IMR-90 (cell line): ENCODE data around the gene ST3GAL4. TPM values are rescaled to one million over a fixed set of nuclear protein-coding genes. Genes with fewer than 3 reads are reported as not detected.
"Not testable (repeated sequence)": the region's sequence is repeated elsewhere in the genome, so short reads cannot be mapped to it uniquely, and the experiment has no call there.

Source experiments
- ATAC-seq: fragments of 200-7000 bp; cut with Tn5 transposase; 2 replicates; pipeline ENCODE4 v1.9.1; 2020; ENCODE audit warnings: low read depth, mild to moderate bottlenecking, moderate library complexity
- BruUV-seq: library from RNA; stranded (reverse); fragments of 400-500 nt; replicated peaks from 2 replicates; lab custom pipeline; 2021; lab: Mats Ljungman, UMichigan
- CTCF ChIA-PET: fragments of 300-600 bp; formaldehyde crosslinking; extraction: SDS; loops from one replicate; lab custom pipeline; 2021; ENCODE audit warnings: antibody characterized with exemption; lab: Yijun Ruan, JAX
- POLR2A ChIA-PET: fragments of 300-600 bp; sonication (Branson Sonifier 250); formaldehyde crosslinking; loops from one replicate; lab custom pipeline; 2022; ENCODE audit warnings: antibody characterized with exemption; ENCODE audit not compliant: unreplicated experiment; lab: Charles Lee
- DNase-seq: peaks from one replicate; pipeline ENCODE4 v3.0.0; 2013
- H2AFZ ChIP-seq: replicated peaks from 2 replicates; pipeline ENCODE3; 2013; ENCODE audit warnings: low read length, mild to moderate bottlenecking; ENCODE audit not compliant: poor library complexity
- H2AK5ac ChIP-seq: 2 replicates; pipeline ENCODE4 v1.6.1; 2013; ENCODE audit warnings: low read depth, low read length, inconsistent platforms
- H2AK9ac ChIP-seq: replicated peaks from 2 replicates; pipeline ENCODE3; 2013; ENCODE audit warnings: mild to moderate bottlenecking, low read depth, low read length, moderate library complexity; ENCODE audit not compliant: poor library complexity
- H2BK120ac ChIP-seq: 2 replicates; pipeline ENCODE4 v1.6.1; 2013; ENCODE audit warnings: low read depth, low read length, inconsistent platforms
- H2BK15ac ChIP-seq: 3 replicates; pipeline ENCODE4 v1.6.1; 2013; ENCODE audit warnings: low read depth, low read length, inconsistent platforms
- H2BK20ac ChIP-seq: 2 replicates; pipeline ENCODE4 v1.6.1; 2013; ENCODE audit warnings: low read depth, mild to moderate bottlenecking, inconsistent platforms, low read length, moderate library complexity
- H2BK5ac ChIP-seq: 2 replicates; pipeline ENCODE4 v1.6.1; 2013; ENCODE audit warnings: mild to moderate bottlenecking, low read depth, low read length, inconsistent platforms; ENCODE audit not compliant: poor library complexity, severe bottlenecking
- H3K14ac ChIP-seq: replicated peaks from 2 replicates; pipeline ENCODE4 v1.6.1; 2013; ENCODE audit warnings: low read depth, low read length, inconsistent platforms
- H3K18ac ChIP-seq: 2 replicates; pipeline ENCODE4 v1.6.1; 2013; ENCODE audit warnings: low read depth, low read length, control low read depth
- H3K23ac ChIP-seq: 2 replicates; pipeline ENCODE4 v1.6.1; 2013; ENCODE audit warnings: low read depth, low read length, inconsistent platforms
- H3K27ac ChIP-seq: 2 replicates; pipeline ENCODE4 v1.5.1; 2013; ENCODE audit warnings: mild to moderate bottlenecking, control low read depth, low read length; ENCODE audit not compliant: insufficient read depth
- H3K27me3 ChIP-seq: 2 replicates; pipeline ENCODE4 v1.6.1; 2013; ENCODE audit warnings: low read length; ENCODE audit not compliant: control insufficient read depth, insufficient read depth
- H3K36me3 ChIP-seq: 2 replicates; pipeline ENCODE4 v1.6.1; 2013; ENCODE audit warnings: low read length, mixed read lengths; ENCODE audit not compliant: control insufficient read depth, insufficient read depth
- H3K4ac ChIP-seq: 2 replicates; pipeline ENCODE4 v1.6.1; 2013; ENCODE audit warnings: low read depth, low read length, inconsistent platforms
- H3K4me1 ChIP-seq: 2 replicates; pipeline ENCODE4 v1.6.1; 2013; ENCODE audit warnings: low read length, mixed read lengths; ENCODE audit not compliant: control insufficient read depth, insufficient read depth
- H3K4me2 ChIP-seq: 2 replicates; pipeline ENCODE4 v1.6.1; 2013; ENCODE audit warnings: low read depth, mild to moderate bottlenecking, control low read depth, low read length, moderate library complexity
- H3K4me3 ChIP-seq: 2 replicates; pipeline ENCODE4 v1.5.1; 2013; ENCODE audit warnings: low read depth, mild to moderate bottlenecking, control low read depth, low read length, moderate library complexity; ENCODE audit not compliant: insufficient read depth
- H3K56ac ChIP-seq: 2 replicates; pipeline ENCODE4 v1.6.1; 2013; ENCODE audit warnings: low read length, inconsistent platforms; ENCODE audit not compliant: insufficient read depth; ENCODE audit errors: extremely low read depth
- H3K79me1 ChIP-seq, 2 experiments: 2 replicates each; pipeline ENCODE4 v1.6.1; 2013; ENCODE audit warnings: low read length in 2 of 2, inconsistent platforms in 1 of 2, low read depth in 1 of 2
- H3K9ac ChIP-seq: 2 replicates; pipeline ENCODE4 v1.6.1; 2013; ENCODE audit warnings: low read depth, low read length, control low read depth
- H3K9me1 ChIP-seq: 2 replicates; pipeline ENCODE4 v1.6.1; 2013; ENCODE audit warnings: low read length, inconsistent platforms; ENCODE audit not compliant: insufficient read depth
- H3K9me3 ChIP-seq: 2 replicates; pipeline ENCODE4 v1.6.1; 2013; ENCODE audit warnings: low read length; ENCODE audit not compliant: control insufficient read depth, insufficient read depth
- H4K20me1 ChIP-seq: 2 replicates; pipeline ENCODE4 v1.6.1; 2013; ENCODE audit warnings: low read length, inconsistent platforms; ENCODE audit not compliant: insufficient read depth
- H4K5ac ChIP-seq: 2 replicates; pipeline ENCODE4 v1.6.1; 2013; ENCODE audit warnings: mild to moderate bottlenecking, low read depth, low read length, control low read depth
- H4K8ac ChIP-seq, 2 experiments: 2 replicates each; pipeline ENCODE4 v1.6.1; 2013; ENCODE audit warnings: low read depth in 2 of 2, low read length in 2 of 2, control low read depth in 1 of 2, inconsistent platforms in 1 of 2
- H4K91ac ChIP-seq: 2 replicates; pipeline ENCODE4 v1.6.1; 2013; ENCODE audit warnings: low read depth, low read length, inconsistent platforms; ENCODE audit not compliant: insufficient read depth
- WGBS, 2 experiments: methylation state at CpG; one replicate each; pipeline versions ENCODE4 v1.1.5 to v1.1.7; 2013; ENCODE audit warnings: missing lambda C conversion rate in 2 of 2; ENCODE audit not compliant: insufficient read length in 1 of 2; ENCODE audit errors: extremely low coverage in 2 of 2; 5-methylcytosine and 5-hydroxymethylcytosine counted together
- dilution Hi-C: fragments of 300-500 bp; cut with HindIII; formaldehyde crosslinking; loops from one replicate; pipeline ENCODE4 v1.14.3; 2018; ENCODE audit warnings: low sequenced_read_pairs; ENCODE audit not compliant: unreplicated experiment
- in situ Hi-C: fragments of 300-500 bp; cut with MboI; formaldehyde crosslinking; loops from 3 replicates; pipeline ENCODE4 v1.14.3; 2019; ENCODE audit warnings: low sequenced_read_pairs, inconsistent platforms, mixed read lengths
- intact Hi-C: fragments of 100-400 bp; cut with micrococcal nuclease; formaldehyde crosslinking; loops from 2 replicates; pipeline ENCODE4 v1.10.0; 2022
- polyA plus RNA-seq, 3 experiments: library from polyadenylated mRNA; depleted of rRNA; stranded (reverse); fragments of >200 nt; gene quantifications; 2 replicates each; pipeline ENCODE4 v1.2.3, GENCODE V29; 2012; ENCODE audit warnings: low replicate concordance in 1 of 3
- total RNA-seq: library from RNA; depleted of rRNA; stranded (reverse); fragments of >200 nt; gene quantifications from 2 replicates; pipeline ENCODE4 v1.2.3, GENCODE V29; 2012

ST3GAL4 gene
- total and polyA plus RNA-seq, 2 of the 4 experiments (the other 2 are of a cell fraction), result 17.0 to 19.7 TPM

- H2BK120ac ChIP-seq, H3K9ac ChIP-seq, BruUV-seq, CTCF ChIA-PET, H3K9me1 ChIP-seq, intact Hi-C loops, H3K23ac ChIP-seq, H3K36me3 ChIP-seq, POLR2A ChIA-PET, H3K18ac ChIP-seq, H3K4me3 ChIP-seq, H4K5ac ChIP-seq, H2AK5ac ChIP-seq, H4K91ac ChIP-seq, H4K20me1 ChIP-seq, H3K27me3 ChIP-seq, H4K8ac ChIP-seq, in situ Hi-C loops, H2BK20ac ChIP-seq, dilution Hi-C loops, H3K4me1 ChIP-seq, H2AK9ac ChIP-seq, H3K27ac ChIP-seq, DNase-seq, H3K14ac ChIP-seq, H3K9me3 ChIP-seq, H2BK15ac ChIP-seq, H3K4me2 ChIP-seq, H2BK5ac ChIP-seq, H2AFZ ChIP-seq, H3K4ac ChIP-seq, ATAC-seq, H3K56ac ChIP-seq: not testable (repeated sequence)
- peaks cover 5 to 17% of the 10 kb centered on the region in 2 experiments; a peak in 2 of 4 replicates for H3K79me1 ChIP-seq
- WGBS, 2 experiments, result 90% methylated on average over 5 of the region's 14 CpGs; no CpG with 5 or more reads in 1 of the 2 experiments
Measured at GRCh38 chr11:126366823-126367654, 11.6 kb downstream of the ST3GAL4 start.

- POLR2A ChIA-PET, H2AK9ac ChIP-seq, H4K91ac ChIP-seq, H3K14ac ChIP-seq, H4K8ac ChIP-seq, H3K4ac ChIP-seq, H3K27ac ChIP-seq, H2AFZ ChIP-seq, H3K9me3 ChIP-seq, H2BK5ac ChIP-seq, in situ Hi-C loops, CTCF ChIA-PET, H3K4me2 ChIP-seq, H3K9me1 ChIP-seq, H3K18ac ChIP-seq, H3K4me3 ChIP-seq, H3K9ac ChIP-seq, H4K20me1 ChIP-seq, H2BK15ac ChIP-seq, BruUV-seq, H3K36me3 ChIP-seq, dilution Hi-C loops, H3K4me1 ChIP-seq, H2BK120ac ChIP-seq, H3K23ac ChIP-seq, DNase-seq, H3K27me3 ChIP-seq, H2BK20ac ChIP-seq, H2AK5ac ChIP-seq, intact Hi-C loops, ATAC-seq, H3K56ac ChIP-seq, H4K5ac ChIP-seq: not testable (repeated sequence)
- H3K79me1 ChIP-seq, result peaks cover 5 to 14% of the 10 kb centered on the region in 2 experiments; a peak in 2 of 4 replicates
- no CpG with 5 or more reads among the region's 5 CpGs for WGBS, 2 experiments
Measured at GRCh38 chr11:126367806-126368205, 12.3 kb downstream of the ST3GAL4 start.
